HFFc6 (cell line): ENCODE measurements around the gene SCN7A. TPM values are rescaled to one million over a fixed set of nuclear protein-coding genes. Genes with fewer than 3 reads are reported as not detected.

Experiments used
- DNase-seq: peaks from one replicate; pipeline ENCODE4 v3.0.0-alpha.2; 2018
- H3K27ac Mint-ChIP-seq: 2 replicates; pipeline ENCODE4 v1.8.0; 2020; ENCODE audit warnings: mild to moderate bottlenecking, mixed read lengths
- H3K27me3 Mint-ChIP-seq: 2 replicates; pipeline ENCODE4 v1.8.0; 2021; ENCODE audit warnings: mild to moderate bottlenecking, moderate library complexity, mixed read lengths; ENCODE audit not compliant: insufficient read depth
- H3K36me3 Mint-ChIP-seq: 2 replicates; pipeline ENCODE4 v1.8.0; 2021; ENCODE audit warnings: low read depth, mixed read lengths
- H3K4me1 Mint-ChIP-seq: 2 replicates; pipeline ENCODE4 v1.8.0; 2020; ENCODE audit warnings: low read depth, mixed read lengths
- H3K4me3 Mint-ChIP-seq: 2 replicates; pipeline ENCODE4 v1.8.0; 2020; ENCODE audit warnings: mild to moderate bottlenecking, moderate library complexity, mixed read lengths
- H3K9me3 Mint-ChIP-seq: 2 replicates; pipeline ENCODE4 v1.8.0; 2020; ENCODE audit warnings: mild to moderate bottlenecking, mixed read lengths
- CTCF ChIP-seq: fragments of 200-600 bp; sonication (generic); IDR thresholded peaks from 2 replicates; pipeline ENCODE4 v1.5.0; 2021; ENCODE audit warnings: antibody characterized with exemption, mild to moderate bottlenecking
- total RNA-seq, 6 experiments: library from RNA; stranded (reverse); fragmentation: NEBNext Ultra II Directional; extraction: Animal tissue kit (Norgen Biotek cat#: 25700); gene quantifications; 2 replicates in 1 of 6; 3 replicates in 5 of 6; pipeline ENCODE4 v1.2.3, GENCODE V29; 2021

The SCN7A gene
- total RNA-seq, 6 experiments from 2014 or later: 0.02 to 0.05 TPM; not detected in 4

DNA sequence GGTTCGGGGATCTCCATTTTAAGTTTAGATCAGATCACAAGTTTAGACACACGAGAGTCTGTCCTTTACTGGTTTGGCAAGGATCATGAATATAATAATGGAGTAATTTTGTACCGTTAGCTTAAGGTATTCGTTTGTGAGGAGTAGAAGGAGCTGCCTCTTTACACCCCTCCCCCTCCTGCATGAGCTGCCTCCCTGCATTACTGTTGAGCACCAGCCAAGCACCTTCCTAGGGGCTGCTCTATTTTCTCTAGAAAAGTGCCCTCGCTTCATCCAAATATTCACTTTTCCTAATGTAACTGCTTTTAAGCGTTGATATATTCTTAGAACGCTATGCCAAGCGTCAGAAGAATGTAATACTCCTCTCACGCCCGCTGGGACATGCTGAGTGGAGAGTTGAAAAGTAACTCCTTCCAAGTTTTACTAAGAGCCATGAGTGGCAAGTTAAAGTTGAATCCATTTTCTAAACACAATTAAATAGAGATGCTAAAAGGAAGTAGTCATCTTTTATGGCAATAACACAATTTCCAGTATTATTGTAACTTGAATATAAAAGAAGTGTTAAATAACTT, 25.4 kb upstream of the SCN7A start:
- no peaks in the 10 kb centered on the region for H3K36me3 Mint-ChIP-seq
- no peak for TF ChIP-seq CTCF
- H3K27me3 Mint-ChIP-seq: peaks cover 2% of the 10 kb centered on the region; the same call in 1 of the 2 replicates
- H3K9me3 Mint-ChIP-seq: no peaks in the 10 kb centered on the region
- H3K4me1 Mint-ChIP-seq: no peaks in the 10 kb centered on the region
- H3K27ac Mint-ChIP-seq: no peak overlapping the region
- no peak for DNase-seq
- H3K4me3 Mint-ChIP-seq: no peak overlapping the region

DNA sequence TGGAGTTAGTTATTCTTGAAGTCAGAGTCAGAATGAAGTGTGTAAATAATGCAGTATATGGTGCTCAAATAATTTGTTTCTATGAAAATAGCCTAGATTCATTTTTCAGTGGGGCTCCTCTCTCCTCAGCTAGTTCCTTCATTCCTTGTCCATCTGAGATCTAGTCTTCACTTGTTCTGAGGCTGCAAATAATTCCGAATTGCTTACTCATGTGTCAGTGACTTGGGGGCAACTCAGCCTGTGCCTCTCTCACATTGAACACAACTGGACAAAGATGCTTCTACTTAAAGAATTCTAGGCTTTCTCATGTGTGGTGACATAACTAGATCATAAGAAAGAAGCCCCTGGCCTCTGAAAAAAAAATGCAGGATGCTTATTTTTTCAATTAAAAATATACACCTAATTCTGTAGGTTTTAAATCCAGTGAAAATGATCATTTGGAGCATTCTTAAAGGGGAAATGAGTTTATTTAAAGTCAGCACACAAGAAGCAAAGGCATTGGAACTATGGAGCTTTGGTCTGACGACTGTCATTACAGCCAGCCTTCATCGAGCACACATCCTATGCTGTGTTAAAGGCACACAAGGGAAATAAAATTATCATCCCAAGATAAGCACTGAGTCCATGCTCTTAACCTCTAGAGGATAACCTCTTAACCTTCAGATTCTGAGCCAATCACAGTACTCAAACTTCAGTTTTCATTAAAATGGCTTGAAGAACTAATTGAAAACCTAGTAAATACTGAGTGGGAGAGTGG, 24.8 kb upstream of the SCN7A start:
- Mint-ChIP-seq H3K36me3 (no peaks in the 10 kb centered on the region), H3K27ac (no peak overlapping the region), H3K27me3 (peaks cover 2% of the 10 kb centered on the region; the same call in 1 of the 2 replicates), H3K4me3 (no peak overlapping the region), H3K9me3 (no peaks in the 10 kb centered on the region), H3K4me1 (no peaks in the 10 kb centered on the region)
- no peak for DNase-seq
- no peak for TF ChIP-seq CTCF

GRCh38 chr2:166517533-166518061, 23.5 kb upstream of the SCN7A start:
- DNase-seq: no peak
- H3K27ac Mint-ChIP-seq: no peak overlapping the region
- H3K27me3 Mint-ChIP-seq: peaks cover 2% of the 10 kb centered on the region; the same call in 1 of the 2 replicates
- no peaks in the 10 kb centered on the region for H3K9me3 Mint-ChIP-seq
- no peaks in the 10 kb centered on the region for H3K4me1 Mint-ChIP-seq
- no peaks in the 10 kb centered on the region for H3K36me3 Mint-ChIP-seq
- no peak for TF ChIP-seq CTCF
- H3K4me3 Mint-ChIP-seq: no peak overlapping the region

DNA sequence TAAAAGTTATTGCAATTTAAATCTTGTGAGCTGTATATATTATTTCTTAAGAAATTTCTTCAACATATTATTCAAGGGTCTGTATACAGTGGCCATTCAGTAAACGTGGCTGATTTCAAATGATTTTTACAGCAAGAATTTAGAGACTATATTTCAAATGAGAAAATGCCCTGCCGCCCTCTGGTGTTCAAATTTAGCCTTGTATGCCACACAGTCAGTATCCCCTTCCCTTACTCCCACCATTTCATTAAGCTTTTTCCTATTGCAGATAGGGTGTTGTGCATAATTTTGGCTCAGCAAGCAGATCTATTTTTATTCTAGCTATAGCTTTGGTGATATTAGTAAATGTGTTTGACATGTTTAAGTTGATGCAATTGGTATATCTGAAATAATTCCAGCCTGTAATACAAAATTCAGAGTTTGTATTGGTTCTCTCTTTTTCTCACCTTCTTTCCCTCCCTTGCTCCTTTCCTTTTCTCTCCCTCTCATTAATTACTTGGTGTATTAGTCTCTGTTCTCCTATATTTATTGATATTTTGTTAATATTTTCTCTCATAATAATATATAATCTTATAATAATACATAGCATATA, 22.8 kb upstream of the SCN7A start:
- peaks cover 2% of the 10 kb centered on the region; the same call in 1 of the 2 replicates for H3K27me3 Mint-ChIP-seq
- peak; percentile 10 for DNase-seq
- H3K4me3 Mint-ChIP-seq: no peak overlapping the region
- no peaks in the 10 kb centered on the region for H3K4me1 Mint-ChIP-seq
- peak; percentile 79 for TF ChIP-seq CTCF
- no peaks in the 10 kb centered on the region for H3K9me3 Mint-ChIP-seq
- H3K27ac Mint-ChIP-seq: no peak overlapping the region
- H3K36me3 Mint-ChIP-seq: no peaks in the 10 kb centered on the region

GRCh38 chr2:166513952-166514351, 19.9 kb upstream of the SCN7A start:
- TF ChIP-seq CTCF: no peak
- Mint-ChIP-seq H3K36me3 (no peaks in the 10 kb centered on the region), H3K27me3 (peaks cover 2% of the 10 kb centered on the region; the same call in 1 of the 2 replicates), H3K4me3 (no peak overlapping the region), H3K27ac (no peak overlapping the region), H3K9me3 (no peaks in the 10 kb centered on the region), H3K4me1 (no peaks in the 10 kb centered on the region)
- no peak for DNase-seq
